Liver (tissue), 9 donors: ENCODE measurements around the gene ADPRH. TPM values are rescaled to one million over a fixed set of nuclear protein-coding genes. Genes with fewer than 3 reads are reported as not detected.

Experiments used
- DNase-seq: peaks from one replicate; pipeline ENCODE4 v3.0.0-alpha.2; 2017; ENCODE audit warnings: low spot score
- H3K27ac ChIP-seq, 2 donors: one replicate each; pipeline ENCODE4 v1.7.0; 2013; ENCODE audit warnings: inconsistent platforms in 2 of 2, low read length in 2 of 2, control low read depth in 1 of 2, low read depth in 1 of 2, mild to moderate bottlenecking in 1 of 2
- H3K27me3 ChIP-seq, 4 donors: one replicate each; pipeline versions ENCODE4 v1.6.1 to v1.7.0; 2013; ENCODE audit warnings: low read length in 3 of 4, inconsistent platforms in 1 of 4, mild to moderate bottlenecking in 1 of 4, moderate library complexity in 1 of 4; ENCODE audit not compliant: control insufficient read depth in 4 of 4, insufficient read depth in 4 of 4
- H3K36me3 ChIP-seq, 4 donors: one replicate each; pipeline versions ENCODE4 v1.6.1 to v1.7.0; 2013; ENCODE audit warnings: low read length in 3 of 4, mild to moderate bottlenecking in 3 of 4, low read depth in 1 of 4, moderate library complexity in 1 of 4; ENCODE audit not compliant: control insufficient read depth in 4 of 4, insufficient read depth in 3 of 4
- H3K4me1 ChIP-seq, 4 donors: one replicate each; pipeline versions ENCODE4 v1.6.1 to v1.7.0; 2013; ENCODE audit warnings: low read length in 3 of 4, mild to moderate bottlenecking in 3 of 4, moderate library complexity in 1 of 4; ENCODE audit not compliant: control insufficient read depth in 4 of 4, insufficient read depth in 4 of 4
- H3K4me3 ChIP-seq, 3 donors: one replicate each; pipeline versions ENCODE4 v1.6.1 to v1.7.0; 2013; ENCODE audit warnings: low read length in 3 of 3, control low read depth in 1 of 3, low read depth in 1 of 3, mild to moderate bottlenecking in 1 of 3
- H3K9ac ChIP-seq, 2 donors: one replicate each; pipeline ENCODE4 v1.7.0; 2013; ENCODE audit warnings: low read length in 2 of 2, mild to moderate bottlenecking in 2 of 2, moderate library complexity in 2 of 2, control low read depth in 1 of 2, low read depth in 1 of 2
- H3K9me3 ChIP-seq, 4 donors: one replicate each; pipeline versions ENCODE4 v1.6.1 to v1.7.0; 2013; ENCODE audit warnings: low read length in 3 of 4; ENCODE audit not compliant: control insufficient read depth in 4 of 4
- FOXA1 ChIP-seq: IDR thresholded peaks from 2 replicates; pipeline ENCODE4 v1.6.1; 2016; ENCODE audit warnings: antibody characterized with exemption
- FOXA2 ChIP-seq: IDR thresholded peaks from 2 replicates; pipeline ENCODE4 v1.6.1; 2016; ENCODE audit warnings: antibody characterized with exemption
- GABPA ChIP-seq, 2 donors: IDR thresholded peaks in 1 of 2; conservative IDR thresholded peaks in 1 of 2; 2 replicates each; pipeline ENCODE4 v1.6.1; 2016; ENCODE audit warnings: antibody characterized with exemption in 2 of 2, mild to moderate bottlenecking in 1 of 2, moderate library complexity in 1 of 2
- HNF4A ChIP-seq, 2 donors: conservative IDR thresholded peaks; 2 replicates each; pipeline ENCODE4 v1.6.1; 2016; ENCODE audit warnings: antibody characterized with exemption in 2 of 2, mild to moderate bottlenecking in 2 of 2
- HNF4G ChIP-seq: IDR thresholded peaks from 2 replicates; pipeline ENCODE4 v1.6.1; 2016; ENCODE audit warnings: antibody characterized with exemption
- JUND ChIP-seq, 2 donors: IDR thresholded peaks; 2 replicates each; pipeline ENCODE4 v1.6.1; 2016; ENCODE audit warnings: antibody characterized with exemption in 2 of 2
- RAD21 ChIP-seq, 2 donors: IDR thresholded peaks; 2 replicates each; pipeline ENCODE4 v1.6.1; 2016; ENCODE audit warnings: antibody characterized with exemption in 2 of 2, mild to moderate bottlenecking in 2 of 2
- RXRA ChIP-seq, 2 donors: IDR thresholded peaks; 2 replicates each; pipeline ENCODE4 v1.6.1; 2017 to 2018; ENCODE audit warnings: antibody characterized with exemption in 2 of 2, mild to moderate bottlenecking in 1 of 2
- SP1 ChIP-seq: IDR thresholded peaks from 2 replicates; pipeline ENCODE4 v1.6.1; 2018; ENCODE audit warnings: antibody characterized with exemption, mild to moderate bottlenecking
- TAF1 ChIP-seq: conservative IDR thresholded peaks from 2 replicates; pipeline ENCODE4 v1.6.1; 2016; ENCODE audit warnings: antibody characterized with exemption, mild to moderate bottlenecking
- YY1 ChIP-seq: IDR thresholded peaks from 2 replicates; pipeline ENCODE4 v1.6.1; 2016; ENCODE audit warnings: antibody characterized with exemption, mild to moderate bottlenecking
- WGBS: extraction: QIAGEN DNeasy Blood & Tissue Kit; methylation state at CpG from one replicate; pipeline ENCODE4 v1.1.7; 2013; 5-methylcytosine and 5-hydroxymethylcytosine counted together
- polyA plus RNA-seq, 2 donors: library from polyadenylated mRNA; stranded (reverse) in 1 of 2; unstranded in 1 of 2; fragments of 200-250 nt in 1 of 2; fragments of >200 nt in 1 of 2; fragmentation: Nextera tagmentation in 1 of 2; extraction: Ambion mirVana in 1 of 2; gene quantifications; one replicate each; pipeline versions ENCODE4 v1.2.1 to v1.2.3, GENCODE V29; 2013 to 2015
- total RNA-seq, 2 donors: library from RNA; depleted of rRNA; stranded (reverse); fragments of >200 nt; gene quantifications; one replicate each; pipeline ENCODE4 v1.2.3, GENCODE V29; 2014
- TF ChIP-seq, protein P1 (sequence below): IDR thresholded peaks from 2 replicates; pipeline ENCODE4 v1.6.1; 2016; ENCODE audit warnings: antibody characterized with exemption
- TF ChIP-seq, protein P2 (sequence below): IDR thresholded peaks from 2 replicates; pipeline ENCODE4 v1.6.1; 2016; ENCODE audit warnings: antibody characterized with exemption
- TF ChIP-seq, protein P3 (sequence below): fragments of 150-350 bp; IDR thresholded peaks from 2 replicates; pipeline ENCODE4 v1.5.1; 2017; ENCODE audit warnings: improper control_type of control experiment, low read depth, low read length; ENCODE audit not compliant: missing input control
- TF ChIP-seq, protein P4 (sequence below): IDR thresholded peaks from 2 replicates; pipeline ENCODE4 v1.6.1; 2016; ENCODE audit warnings: antibody characterized with exemption
- TF ChIP-seq, protein P5 (sequence below): IDR thresholded peaks from 2 replicates; pipeline ENCODE4 v1.6.1; 2016; ENCODE audit warnings: antibody characterized with exemption, mild to moderate bottlenecking
- donor health status: healthy.
- donor health status: healthy.
- donor health status: healthy.
- donor health status: healthy.
- donor health status: healthy.

ADPRH gene
- total and polyA plus RNA-seq, 4 donors = 0.89 to 3.8 (median 2.4) TPM

DNA sequence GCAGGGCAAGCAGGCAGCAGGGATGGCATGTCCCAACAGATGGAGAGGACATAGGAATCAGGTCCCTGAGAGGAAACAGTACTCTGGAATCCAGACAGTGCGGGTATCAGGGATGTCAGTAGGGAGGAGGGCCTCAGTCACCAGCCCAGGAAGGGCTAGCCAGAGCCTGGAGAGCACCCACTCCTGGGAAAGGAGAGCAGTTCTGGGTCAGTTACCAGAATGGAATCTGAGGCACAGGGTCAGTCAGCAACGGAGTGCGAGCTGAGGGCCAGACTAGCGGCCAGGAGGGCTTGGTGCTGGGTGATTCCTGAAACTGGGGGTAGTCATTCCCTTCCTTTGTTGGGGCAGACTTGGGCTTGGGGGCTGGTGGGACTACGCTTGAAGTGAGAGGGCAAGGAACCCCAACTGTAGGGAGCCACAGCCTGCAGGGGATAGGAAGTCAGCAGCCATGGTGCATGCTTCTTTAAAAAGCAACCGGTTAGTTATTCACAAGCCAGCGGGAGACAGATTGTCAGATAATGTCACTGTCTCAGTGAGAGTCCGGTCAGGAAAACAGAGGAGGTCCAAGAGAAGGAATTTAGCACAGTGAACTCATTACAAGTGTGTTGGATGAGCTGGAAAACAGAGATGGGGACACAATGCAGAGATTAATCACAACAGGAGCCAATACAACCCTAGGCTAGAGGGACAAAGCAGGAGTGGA lies 46.3 kb downstream of the ADPRH start:
- Histone ChIP-seq H3K9me3 (no peaks in the 10 kb centered on the region), H3K27ac (no peak overlapping the region), H3K4me3 (no peak overlapping the region), H3K9ac (no peak overlapping the region), H3K36me3 (peaks cover 0 to 12% (median 6%) of the 10 kb centered on the region in 4 donors), H3K27me3 (no peaks in the 10 kb centered on the region), H3K4me1 (no peaks in the 10 kb centered on the region)
- DNase-seq = no peak
- TF ChIP-seq FOXA1 (no peak), RXRA (IDR thresholded peaks at IDR 0.05) (no peak), HNF4A (conservative IDR thresholded peaks at IDR 0.05) (no peak), GABPA (IDR thresholded peaks at IDR 0.05 in 1 of 2, conservative IDR thresholded peaks at IDR 0.05 in 1 of 2) (no peak), SP1 (no peak), TAF1 (no peak), RAD21 (IDR thresholded peaks at IDR 0.05) (no peak)
- TF ChIP-seq, protein P1, sequence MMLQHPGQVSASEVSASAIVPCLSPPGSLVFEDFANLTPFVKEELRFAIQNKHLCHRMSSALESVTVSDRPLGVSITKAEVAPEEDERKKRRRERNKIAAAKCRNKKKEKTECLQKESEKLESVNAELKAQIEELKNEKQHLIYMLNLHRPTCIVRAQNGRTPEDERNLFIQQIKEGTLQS = no peak
- TF ChIP-seq, protein P2, sequence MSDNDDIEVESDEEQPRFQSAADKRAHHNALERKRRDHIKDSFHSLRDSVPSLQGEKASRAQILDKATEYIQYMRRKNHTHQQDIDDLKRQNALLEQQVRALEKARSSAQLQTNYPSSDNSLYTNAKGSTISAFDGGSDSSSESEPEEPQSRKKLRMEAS = no peak
- 91% methylated on average over 8 of the region's 8 CpGs for WGBS

DNA sequence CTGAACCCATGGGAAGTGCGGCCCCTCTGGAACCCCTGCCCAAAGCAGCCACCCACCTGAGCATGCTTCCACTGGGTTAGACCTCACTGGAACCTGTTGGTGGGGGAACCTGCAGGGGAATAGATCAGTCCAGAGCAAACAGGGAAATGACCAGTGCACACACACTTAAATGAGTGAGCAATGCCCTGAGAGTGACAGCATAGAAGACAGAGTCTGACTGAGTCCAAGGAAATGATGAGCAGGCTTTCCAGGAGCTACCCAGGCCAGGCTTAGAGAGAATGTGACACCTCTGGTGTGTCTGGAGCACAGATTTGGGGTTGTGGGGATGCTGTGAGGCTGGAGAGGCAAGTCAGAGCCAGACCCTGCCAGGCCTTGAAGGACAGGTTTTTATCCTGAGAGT lies 46.9 kb downstream of the ADPRH start:
- H3K4me3 ChIP-seq = no peak overlapping the region
- H3K9me3 ChIP-seq = no peaks in the 10 kb centered on the region
- H3K9ac ChIP-seq = no peak overlapping the region
- TF ChIP-seq, protein P3, sequence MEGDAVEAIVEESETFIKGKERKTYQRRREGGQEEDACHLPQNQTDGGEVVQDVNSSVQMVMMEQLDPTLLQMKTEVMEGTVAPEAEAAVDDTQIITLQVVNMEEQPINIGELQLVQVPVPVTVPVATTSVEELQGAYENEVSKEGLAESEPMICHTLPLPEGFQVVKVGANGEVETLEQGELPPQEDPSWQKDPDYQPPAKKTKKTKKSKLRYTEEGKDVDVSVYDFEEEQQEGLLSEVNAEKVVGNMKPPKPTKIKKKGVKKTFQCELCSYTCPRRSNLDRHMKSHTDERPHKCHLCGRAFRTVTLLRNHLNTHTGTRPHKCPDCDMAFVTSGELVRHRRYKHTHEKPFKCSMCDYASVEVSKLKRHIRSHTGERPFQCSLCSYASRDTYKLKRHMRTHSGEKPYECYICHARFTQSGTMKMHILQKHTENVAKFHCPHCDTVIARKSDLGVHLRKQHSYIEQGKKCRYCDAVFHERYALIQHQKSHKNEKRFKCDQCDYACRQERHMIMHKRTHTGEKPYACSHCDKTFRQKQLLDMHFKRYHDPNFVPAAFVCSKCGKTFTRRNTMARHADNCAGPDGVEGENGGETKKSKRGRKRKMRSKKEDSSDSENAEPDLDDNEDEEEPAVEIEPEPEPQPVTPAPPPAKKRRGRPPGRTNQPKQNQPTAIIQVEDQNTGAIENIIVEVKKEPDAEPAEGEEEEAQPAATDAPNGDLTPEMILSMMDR = no peak
- no peak for TF ChIP-seq FOXA2
- DNase-seq = no peak
- WGBS = 98% methylated on average over 1 of the region's 1 CpG
- H3K36me3 ChIP-seq = peaks cover 0 to 6% (median 3%) of the 10 kb centered on the region in 4 donors
- H3K27me3 ChIP-seq = no peaks in the 10 kb centered on the region
- H3K27ac ChIP-seq = no peak overlapping the region
- H3K4me1 ChIP-seq = no peaks in the 10 kb centered on the region

DNA sequence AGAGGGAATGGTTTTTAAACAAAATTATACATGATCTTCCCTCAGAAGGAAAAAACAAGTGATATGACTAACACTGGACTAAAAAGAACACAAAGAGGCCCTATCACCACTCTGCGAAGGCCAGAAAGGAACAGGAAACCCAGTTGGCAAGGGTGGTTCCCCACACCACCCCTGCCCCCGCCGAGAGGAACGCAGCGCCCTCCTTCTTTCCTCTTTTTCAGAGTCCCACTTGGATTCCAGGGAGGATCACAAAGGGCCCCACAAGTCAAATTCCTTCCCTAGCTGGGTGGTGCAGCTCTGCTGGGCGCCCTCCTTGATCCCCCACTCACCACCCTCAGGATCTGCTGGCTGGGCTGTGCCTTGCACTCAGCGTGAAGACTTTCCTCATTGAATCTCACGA lies 48.2 kb downstream of the ADPRH start:
- no peaks in the 10 kb centered on the region for H3K9me3 ChIP-seq
- no peak overlapping the region for H3K4me3 ChIP-seq
- peaks cover 0 to 3% (median 0%) of the 10 kb centered on the region in 4 donors for H3K36me3 ChIP-seq
- H3K4me1 ChIP-seq = no peaks in the 10 kb centered on the region
- WGBS = 79% methylated on average over 8 of the region's 8 CpGs
- no peak overlapping the region for H3K27ac ChIP-seq
- TF ChIP-seq RXRA (IDR thresholded peaks at IDR 0.05) (no peak), RAD21 (IDR thresholded peaks at IDR 0.05) (no peak), YY1 (no peak), HNF4A (conservative IDR thresholded peaks at IDR 0.05) (no peak), HNF4G (no peak), SP1 (no peak), FOXA1 (no peak), GABPA (IDR thresholded peaks at IDR 0.05 in 1 of 2, conservative IDR thresholded peaks at IDR 0.05 in 1 of 2) (no peak), FOXA2 (no peak), JUND (IDR thresholded peaks at IDR 0.05) (no peak)
- TF ChIP-seq, protein P2 = no peak
- TF ChIP-seq, protein P4, sequence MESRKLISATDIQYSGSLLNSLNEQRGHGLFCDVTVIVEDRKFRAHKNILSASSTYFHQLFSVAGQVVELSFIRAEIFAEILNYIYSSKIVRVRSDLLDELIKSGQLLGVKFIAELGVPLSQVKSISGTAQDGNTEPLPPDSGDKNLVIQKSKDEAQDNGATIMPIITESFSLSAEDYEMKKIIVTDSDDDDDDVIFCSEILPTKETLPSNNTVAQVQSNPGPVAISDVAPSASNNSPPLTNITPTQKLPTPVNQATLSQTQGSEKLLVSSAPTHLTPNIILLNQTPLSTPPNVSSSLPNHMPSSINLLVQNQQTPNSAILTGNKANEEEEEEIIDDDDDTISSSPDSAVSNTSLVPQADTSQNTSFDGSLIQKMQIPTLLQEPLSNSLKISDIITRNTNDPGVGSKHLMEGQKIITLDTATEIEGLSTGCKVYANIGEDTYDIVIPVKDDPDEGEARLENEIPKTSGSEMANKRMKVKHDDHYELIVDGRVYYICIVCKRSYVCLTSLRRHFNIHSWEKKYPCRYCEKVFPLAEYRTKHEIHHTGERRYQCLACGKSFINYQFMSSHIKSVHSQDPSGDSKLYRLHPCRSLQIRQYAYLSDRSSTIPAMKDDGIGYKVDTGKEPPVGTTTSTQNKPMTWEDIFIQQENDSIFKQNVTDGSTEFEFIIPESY = no peak
- TF ChIP-seq, protein P3 = no peak
- TF ChIP-seq, protein P5, sequence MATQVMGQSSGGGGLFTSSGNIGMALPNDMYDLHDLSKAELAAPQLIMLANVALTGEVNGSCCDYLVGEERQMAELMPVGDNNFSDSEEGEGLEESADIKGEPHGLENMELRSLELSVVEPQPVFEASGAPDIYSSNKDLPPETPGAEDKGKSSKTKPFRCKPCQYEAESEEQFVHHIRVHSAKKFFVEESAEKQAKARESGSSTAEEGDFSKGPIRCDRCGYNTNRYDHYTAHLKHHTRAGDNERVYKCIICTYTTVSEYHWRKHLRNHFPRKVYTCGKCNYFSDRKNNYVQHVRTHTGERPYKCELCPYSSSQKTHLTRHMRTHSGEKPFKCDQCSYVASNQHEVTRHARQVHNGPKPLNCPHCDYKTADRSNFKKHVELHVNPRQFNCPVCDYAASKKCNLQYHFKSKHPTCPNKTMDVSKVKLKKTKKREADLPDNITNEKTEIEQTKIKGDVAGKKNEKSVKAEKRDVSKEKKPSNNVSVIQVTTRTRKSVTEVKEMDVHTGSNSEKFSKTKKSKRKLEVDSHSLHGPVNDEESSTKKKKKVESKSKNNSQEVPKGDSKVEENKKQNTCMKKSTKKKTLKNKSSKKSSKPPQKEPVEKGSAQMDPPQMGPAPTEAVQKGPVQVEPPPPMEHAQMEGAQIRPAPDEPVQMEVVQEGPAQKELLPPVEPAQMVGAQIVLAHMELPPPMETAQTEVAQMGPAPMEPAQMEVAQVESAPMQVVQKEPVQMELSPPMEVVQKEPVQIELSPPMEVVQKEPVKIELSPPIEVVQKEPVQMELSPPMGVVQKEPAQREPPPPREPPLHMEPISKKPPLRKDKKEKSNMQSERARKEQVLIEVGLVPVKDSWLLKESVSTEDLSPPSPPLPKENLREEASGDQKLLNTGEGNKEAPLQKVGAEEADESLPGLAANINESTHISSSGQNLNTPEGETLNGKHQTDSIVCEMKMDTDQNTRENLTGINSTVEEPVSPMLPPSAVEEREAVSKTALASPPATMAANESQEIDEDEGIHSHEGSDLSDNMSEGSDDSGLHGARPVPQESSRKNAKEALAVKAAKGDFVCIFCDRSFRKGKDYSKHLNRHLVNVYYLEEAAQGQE = no peak
- no peak for DNase-seq
- H3K9ac ChIP-seq = no peak overlapping the region
- H3K27me3 ChIP-seq = no peaks in the 10 kb centered on the region
